Skeletal muscle satellite cell (primary cell): ENCODE data around the gene BEND3. TPM values are rescaled to one million over a fixed set of nuclear protein-coding genes. Genes with fewer than 3 reads are reported as not detected.
"Not testable (repeated sequence)": the region's sequence is repeated elsewhere in the genome, so short reads cannot be mapped to it uniquely, and the experiment has no call there.

Source experiments
- H3K27me3 ChIP-seq: 2 replicates; pipeline ENCODE4 v1.7.0; 2013; ENCODE audit warnings: low read length; ENCODE audit not compliant: control insufficient read depth, insufficient read depth
- H3K36me3 ChIP-seq: 2 replicates; pipeline ENCODE4 v1.7.0; 2013; ENCODE audit warnings: mild to moderate bottlenecking, control low read depth, low read length; ENCODE audit not compliant: insufficient read depth
- H3K4me1 ChIP-seq: 2 replicates; pipeline ENCODE4 v1.7.0; 2013; ENCODE audit warnings: low read length; ENCODE audit not compliant: control insufficient read depth, insufficient read depth
- H3K4me2 ChIP-seq: 2 replicates; pipeline ENCODE4 v1.7.0; 2013; ENCODE audit warnings: mild to moderate bottlenecking, low read length
- H3K4me3 ChIP-seq: 2 replicates; pipeline ENCODE4 v1.7.0; 2013; ENCODE audit warnings: low read length
- H3K9ac ChIP-seq: 2 replicates; pipeline ENCODE4 v1.7.0; 2013; ENCODE audit warnings: mild to moderate bottlenecking, low read depth, low read length, moderate library complexity
- H3K9me3 ChIP-seq: replicated peaks from 2 replicates; pipeline ENCODE4 v1.7.0; 2013; ENCODE audit warnings: mild to moderate bottlenecking, control low read depth, low read length
- total RNA-seq: library from RNA; depleted of rRNA; stranded (reverse); fragments of >200 nt; gene quantifications from 2 replicates; pipeline ENCODE4 v1.2.3, GENCODE V29; 2012; rRNA removed

BEND3 gene
- total RNA-seq: 3.5 and 4.3 TPM in 2 replicates

DNA sequence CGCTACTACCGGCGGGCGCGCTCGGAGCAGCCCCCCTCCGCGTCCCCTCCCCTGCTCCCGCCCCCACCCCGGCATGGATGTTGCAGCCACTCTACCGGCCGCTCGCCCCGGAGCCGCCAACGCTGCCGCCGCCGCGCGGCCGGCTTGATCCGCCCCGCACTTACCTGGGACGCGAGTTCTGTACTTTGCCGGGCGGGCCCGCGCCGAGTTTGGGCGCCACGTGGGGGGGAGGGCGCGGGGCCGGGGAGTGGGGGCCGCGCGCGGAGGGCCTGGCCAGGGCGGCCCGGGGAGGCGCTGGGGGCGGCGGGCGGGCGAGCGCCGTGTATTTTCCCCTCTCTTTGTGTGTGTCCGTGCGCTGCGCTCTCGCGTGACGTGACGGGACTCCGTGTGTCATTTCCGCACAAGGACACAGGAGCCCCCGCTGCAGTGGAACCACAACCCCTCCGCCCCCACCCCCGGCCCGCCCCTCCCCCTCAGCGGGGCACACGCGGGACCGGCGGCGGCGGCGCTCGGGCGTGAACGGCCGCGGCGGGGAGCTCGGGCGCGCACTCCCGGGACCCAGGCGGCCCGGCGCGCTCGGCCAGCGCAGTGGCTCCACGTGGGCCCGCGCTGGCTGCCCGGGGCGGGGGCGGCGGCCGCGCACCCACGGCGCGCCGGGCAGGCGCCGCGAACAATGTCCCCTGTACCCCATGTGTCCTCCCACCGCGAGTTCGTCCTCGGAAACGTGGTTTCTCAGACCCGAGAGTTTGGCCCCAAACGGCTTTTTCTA lies at the start of gene BEND3:
BEND3 (minus strand) TSS at position 590 of the 769 bp plus-strand sequence. CDS start 16,230 bp downstream, outside the sequence.
- peaks cover 12% of the 10 kb centered on the region for H3K27me3 ChIP-seq
- H3K4me3 ChIP-seq: peak within 1 kb of the TSS; percentile 88
- H3K4me1 ChIP-seq: peaks cover 17% of the 10 kb centered on the region
- no peaks in the 10 kb centered on the region for H3K9me3 ChIP-seq
- H3K4me2 ChIP-seq: peak within 1 kb of the TSS; percentile 85
- peak within 1 kb of the TSS; percentile 78 for H3K9ac ChIP-seq
- no peaks in the 10 kb centered on the region for H3K36me3 ChIP-seq

DNA sequence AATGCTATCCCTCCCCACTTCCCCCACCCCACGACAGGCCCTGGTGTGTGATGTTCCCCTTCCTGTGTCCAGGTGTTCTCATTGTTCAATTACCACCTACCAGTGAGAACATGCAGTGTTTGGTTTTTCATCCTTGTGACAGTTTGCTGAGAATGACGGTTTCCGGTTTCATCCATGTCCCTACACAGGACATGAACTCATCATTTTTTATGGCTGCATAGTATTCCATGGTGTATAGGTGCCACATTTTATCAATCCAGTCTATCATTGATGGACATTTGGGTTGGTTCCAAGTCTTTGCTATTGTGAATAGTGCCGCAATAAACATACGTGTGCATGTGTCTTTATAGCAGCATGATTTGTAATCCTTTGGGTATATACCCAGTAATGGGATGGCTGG lies 49.0 kb upstream of the BEND3 start:
- H3K9ac ChIP-seq, H3K36me3 ChIP-seq, H3K27me3 ChIP-seq, H3K4me1 ChIP-seq, H3K4me3 ChIP-seq, H3K4me2 ChIP-seq, H3K9me3 ChIP-seq: not testable (repeated sequence)

DNA sequence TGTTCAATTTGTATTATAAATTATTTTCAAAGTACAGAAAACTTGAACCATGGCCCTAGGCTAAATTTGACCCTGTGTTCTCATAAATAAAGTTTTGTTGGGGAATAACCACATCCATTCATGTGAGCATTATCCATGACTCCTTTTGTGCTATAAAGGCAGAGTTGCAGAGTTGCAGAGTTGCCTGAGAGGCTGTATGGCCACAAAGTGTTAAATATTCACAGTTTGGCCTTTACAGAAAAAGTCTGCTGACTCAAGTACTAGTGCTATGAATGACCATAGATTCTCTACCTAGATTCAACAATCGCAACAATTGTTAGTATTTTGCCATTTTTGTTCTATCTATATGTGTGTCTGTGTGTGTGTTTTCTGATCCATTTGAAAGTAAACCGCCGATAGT lies 46.2 kb upstream of the BEND3 start:
- H3K4me1 ChIP-seq: no peaks in the 10 kb centered on the region
- no peaks in the 10 kb centered on the region for H3K27me3 ChIP-seq
- no peaks in the 10 kb centered on the region for H3K36me3 ChIP-seq
- H3K9ac ChIP-seq: no peak overlapping the region
- no peak overlapping the region for H3K4me2 ChIP-seq
- H3K9me3 ChIP-seq: no peaks in the 10 kb centered on the region
- H3K4me3 ChIP-seq: no peak overlapping the region

DNA sequence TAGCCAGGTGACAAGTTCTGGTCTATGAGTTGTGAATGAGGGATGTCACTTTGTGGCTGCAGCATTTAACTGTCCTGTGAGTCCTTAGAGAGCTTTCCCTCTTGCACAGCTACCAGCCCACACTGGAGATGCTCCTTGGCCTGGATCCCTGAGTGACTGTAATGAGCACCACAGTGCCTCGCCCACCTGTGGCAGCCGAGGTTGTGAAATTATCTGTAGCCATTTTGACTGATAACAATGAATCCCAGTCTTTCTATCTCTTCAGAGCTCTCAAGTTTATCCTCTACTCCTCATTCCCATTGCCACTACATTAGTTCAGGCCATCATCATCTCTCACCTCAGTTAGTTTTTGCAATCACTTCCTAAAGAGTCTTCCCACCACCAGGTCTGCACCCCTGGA lies 41.3 kb upstream of the BEND3 start:
- H3K4me1 ChIP-seq: no peaks in the 10 kb centered on the region
- H3K4me3 ChIP-seq: no peak overlapping the region
- H3K9me3 ChIP-seq: no peaks in the 10 kb centered on the region
- H3K4me2 ChIP-seq: no peak overlapping the region
- H3K36me3 ChIP-seq: no peaks in the 10 kb centered on the region
- no peak overlapping the region for H3K9ac ChIP-seq
- no peaks in the 10 kb centered on the region for H3K27me3 ChIP-seq

DNA sequence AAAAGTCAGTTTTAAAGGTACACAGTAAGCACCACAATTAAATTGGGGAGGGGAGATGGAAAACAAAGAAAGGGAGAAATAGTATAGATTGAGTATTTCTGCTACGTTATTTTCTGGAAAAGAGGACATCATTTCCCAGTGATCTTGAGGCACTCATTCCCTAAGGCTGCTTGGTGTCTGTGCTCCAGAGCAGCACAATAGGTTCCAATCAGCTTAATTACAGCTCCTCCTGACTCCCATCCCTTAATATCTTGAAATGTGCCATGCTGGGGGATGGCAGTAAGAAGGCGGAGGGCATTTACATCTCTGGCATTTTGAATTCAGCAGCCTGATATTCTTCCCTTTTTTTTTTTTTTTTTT lies 39.5 kb upstream of the BEND3 start:
- no peaks in the 10 kb centered on the region for H3K36me3 ChIP-seq
- no peaks in the 10 kb centered on the region for H3K9me3 ChIP-seq
- H3K9ac ChIP-seq: no peak overlapping the region
- no peaks in the 10 kb centered on the region for H3K27me3 ChIP-seq
- no peak overlapping the region for H3K4me3 ChIP-seq
- H3K4me2 ChIP-seq: no peak overlapping the region
- H3K4me1 ChIP-seq: no peaks in the 10 kb centered on the region

DNA sequence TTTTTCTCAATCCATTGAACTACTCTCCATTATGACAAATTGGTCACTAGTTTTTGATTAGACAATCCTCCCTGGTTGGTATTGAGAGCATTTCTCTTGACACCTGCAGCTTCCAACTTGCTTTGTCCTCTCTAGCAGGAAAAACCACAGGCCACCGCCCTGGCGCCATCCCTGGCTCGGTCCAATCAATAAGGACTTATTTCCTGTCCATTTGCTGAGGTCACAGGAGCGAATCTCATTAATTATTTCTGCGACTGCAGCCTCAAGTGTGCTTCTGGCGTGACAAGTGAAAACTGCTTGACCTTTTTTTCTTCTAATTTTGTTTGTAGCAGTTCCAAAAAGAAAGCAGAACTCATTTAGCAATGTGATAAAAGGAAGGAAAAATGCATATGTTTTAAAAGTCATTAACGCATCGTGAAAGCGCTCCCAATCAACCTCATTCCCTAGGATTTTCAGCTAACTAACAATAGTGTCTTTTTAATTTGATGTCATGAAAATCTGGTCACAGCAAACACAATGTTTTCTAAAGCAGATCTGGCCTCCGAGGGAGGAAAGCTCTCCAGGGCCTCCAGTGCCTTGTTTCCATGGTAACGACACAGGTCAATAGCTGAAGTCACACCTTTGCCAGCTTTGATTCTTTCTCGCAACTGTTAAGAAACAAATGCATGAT lies 39.0 kb upstream of the BEND3 start:
- no peak overlapping the region for H3K9ac ChIP-seq
- H3K9me3 ChIP-seq: no peaks in the 10 kb centered on the region
- no peaks in the 10 kb centered on the region for H3K36me3 ChIP-seq
- H3K4me2 ChIP-seq: no peak overlapping the region
- no peaks in the 10 kb centered on the region for H3K27me3 ChIP-seq
- H3K4me1 ChIP-seq: no peaks in the 10 kb centered on the region
- H3K4me3 ChIP-seq: no peak overlapping the region

DNA sequence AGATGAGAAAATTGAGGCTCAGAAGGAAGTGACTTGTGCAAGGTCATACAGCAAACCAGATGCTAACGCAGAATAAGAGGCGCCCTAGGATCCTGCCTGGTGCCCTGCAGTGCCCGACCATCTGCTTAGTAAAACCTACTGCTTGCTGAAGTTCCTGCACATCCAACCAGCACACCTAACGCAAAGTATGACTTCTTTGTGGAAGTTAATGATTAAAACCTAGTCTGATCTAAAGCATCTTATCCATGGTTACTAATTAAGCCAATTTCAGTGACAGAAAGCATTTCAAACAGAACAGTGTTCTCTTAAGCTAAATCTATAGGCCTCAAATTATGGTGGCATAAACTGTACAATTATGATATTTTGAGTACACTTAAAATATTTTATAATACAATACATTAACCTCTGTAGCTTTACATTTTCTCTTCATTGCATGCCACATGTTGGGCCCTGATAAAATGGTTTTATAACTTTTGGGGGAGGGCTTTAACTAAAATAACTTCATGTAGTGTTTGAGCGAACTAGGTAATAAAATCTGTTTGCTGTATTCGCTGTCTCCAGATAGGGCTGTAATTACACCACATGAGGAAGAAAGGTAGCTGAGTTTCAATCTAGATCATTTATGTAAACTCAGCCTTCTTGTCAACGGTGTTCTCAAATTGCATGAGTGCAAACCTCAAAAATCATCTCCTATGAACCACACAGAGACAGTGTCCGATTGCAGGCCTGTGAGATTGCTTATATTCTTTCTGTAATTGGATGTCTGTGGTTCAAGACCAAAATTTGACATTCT lies 37.5 kb upstream of the BEND3 start:
- Histone ChIP-seq H3K4me2 (no peak overlapping the region), H3K9ac (no peak overlapping the region), H3K27me3 (no peaks in the 10 kb centered on the region), H3K4me1 (no peaks in the 10 kb centered on the region), H3K9me3 (no peaks in the 10 kb centered on the region), H3K4me3 (no peak overlapping the region), H3K36me3 (no peaks in the 10 kb centered on the region)

DNA sequence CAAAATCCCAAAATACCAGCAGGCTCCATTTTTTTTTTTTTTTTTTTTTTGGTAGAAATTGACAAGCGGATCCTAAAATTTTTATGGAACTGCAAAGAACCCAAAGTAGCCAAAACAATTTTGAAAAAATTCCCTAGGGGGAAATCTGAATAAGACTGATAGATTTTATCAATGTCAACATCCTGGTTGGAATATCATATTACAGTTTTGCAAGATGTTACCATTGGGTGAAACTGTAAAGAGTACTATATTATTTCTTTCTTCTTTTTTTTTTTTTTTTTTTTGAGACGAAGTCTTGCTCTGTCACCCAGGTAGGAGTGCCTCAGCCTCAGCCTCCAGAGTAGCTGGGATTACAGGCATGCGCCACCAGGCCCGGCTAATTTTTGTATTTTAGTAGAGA lies 29.4 kb upstream of the BEND3 start:
- Histone ChIP-seq H3K4me3 (no peak overlapping the region), H3K9me3 (no peaks in the 10 kb centered on the region), H3K9ac (no peak overlapping the region), H3K27me3 (no peaks in the 10 kb centered on the region), H3K4me2 (no peak overlapping the region), H3K36me3 (no peaks in the 10 kb centered on the region), H3K4me1 (no peaks in the 10 kb centered on the region)

DNA sequence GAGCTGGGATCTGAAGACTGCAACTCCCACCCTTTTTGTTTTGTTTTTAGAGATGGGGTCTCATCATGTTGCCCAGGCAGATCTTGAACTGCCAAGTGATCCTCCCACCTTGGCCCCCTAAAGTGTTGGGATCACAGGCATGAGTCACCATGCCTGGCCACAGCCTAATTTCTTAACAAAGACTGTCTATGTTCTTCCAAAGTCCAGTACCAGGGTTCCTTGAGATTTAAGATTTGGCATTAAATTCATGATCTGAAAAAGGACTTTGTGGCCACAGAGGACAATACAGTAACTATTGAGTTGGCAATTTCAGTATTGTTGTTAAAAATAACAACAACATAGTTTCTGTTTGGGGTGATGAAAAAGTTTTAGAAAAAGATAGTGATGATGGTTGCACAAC lies 28.7 kb upstream of the BEND3 start:
- H3K9me3 ChIP-seq: no peaks in the 10 kb centered on the region
- H3K9ac ChIP-seq: no peak overlapping the region
- H3K4me2 ChIP-seq: no peak overlapping the region
- H3K36me3 ChIP-seq: no peaks in the 10 kb centered on the region
- no peak overlapping the region for H3K4me3 ChIP-seq
- no peaks in the 10 kb centered on the region for H3K4me1 ChIP-seq
- no peaks in the 10 kb centered on the region for H3K27me3 ChIP-seq

DNA sequence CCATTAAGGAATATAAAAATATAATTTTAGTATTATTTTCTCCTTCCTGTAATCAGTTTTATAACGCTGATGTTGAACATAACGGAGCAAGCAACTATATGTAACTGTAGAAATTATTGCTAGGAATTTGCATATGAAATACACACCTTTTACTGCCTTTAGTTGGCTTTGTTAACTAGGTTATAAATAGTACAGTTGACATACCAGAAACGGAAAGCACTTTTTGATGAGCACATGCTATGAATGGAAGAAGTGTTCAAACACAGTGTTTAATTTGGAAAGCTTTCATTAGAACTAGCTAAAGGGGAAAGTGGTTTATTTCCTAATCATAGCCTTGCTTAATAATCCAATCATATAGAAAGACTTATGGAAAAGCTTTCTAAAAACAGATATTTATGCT lies 25.3 kb upstream of the BEND3 start:
- H3K4me3 ChIP-seq: no peak overlapping the region
- no peak overlapping the region for H3K9ac ChIP-seq

DNA sequence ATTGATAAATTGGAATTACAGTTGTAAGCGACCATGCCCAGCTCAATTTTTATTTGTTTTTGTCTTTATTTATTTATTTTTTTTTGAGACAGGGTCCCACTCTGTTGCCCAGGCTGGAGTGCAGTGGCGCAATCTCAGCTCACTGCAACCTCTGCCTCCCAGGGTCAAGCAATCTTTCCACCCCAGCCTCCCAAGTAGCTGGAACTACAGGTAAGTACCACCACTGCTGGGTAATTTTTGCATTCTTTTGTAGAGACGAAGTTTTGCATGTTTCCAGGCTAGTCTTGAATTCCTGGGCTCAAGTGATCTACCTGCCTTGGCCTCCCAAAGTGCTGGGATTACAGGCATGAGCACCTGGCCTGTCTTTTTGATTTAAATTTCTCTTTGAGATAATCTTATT lies 21.0 kb upstream of the BEND3 start:
- not testable (repeated sequence) for H3K36me3 ChIP-seq, H3K4me1 ChIP-seq, H3K4me3 ChIP-seq, H3K9ac ChIP-seq, H3K4me2 ChIP-seq, H3K27me3 ChIP-seq, H3K9me3 ChIP-seq

More for the DNA sequence above, 25.3 kb upstream of the BEND3 start:
- H3K4me1 ChIP-seq: no peaks in the 10 kb centered on the region
- no peaks in the 10 kb centered on the region for H3K36me3 ChIP-seq
- no peak overlapping the region for H3K4me2 ChIP-seq
- H3K27me3 ChIP-seq: no peaks in the 10 kb centered on the region
- H3K9me3 ChIP-seq: no peaks in the 10 kb centered on the region
